ENCODE measurements around the gene PTPN13. TPM values are rescaled to one million over a fixed set of nuclear protein-coding genes. Genes with fewer than 3 reads are reported as not detected.

Gene PTPN13
- total and polyA plus RNA-seq, 12 donors: 3.9 to 22.3 (median 14.9) TPM

DNA sequence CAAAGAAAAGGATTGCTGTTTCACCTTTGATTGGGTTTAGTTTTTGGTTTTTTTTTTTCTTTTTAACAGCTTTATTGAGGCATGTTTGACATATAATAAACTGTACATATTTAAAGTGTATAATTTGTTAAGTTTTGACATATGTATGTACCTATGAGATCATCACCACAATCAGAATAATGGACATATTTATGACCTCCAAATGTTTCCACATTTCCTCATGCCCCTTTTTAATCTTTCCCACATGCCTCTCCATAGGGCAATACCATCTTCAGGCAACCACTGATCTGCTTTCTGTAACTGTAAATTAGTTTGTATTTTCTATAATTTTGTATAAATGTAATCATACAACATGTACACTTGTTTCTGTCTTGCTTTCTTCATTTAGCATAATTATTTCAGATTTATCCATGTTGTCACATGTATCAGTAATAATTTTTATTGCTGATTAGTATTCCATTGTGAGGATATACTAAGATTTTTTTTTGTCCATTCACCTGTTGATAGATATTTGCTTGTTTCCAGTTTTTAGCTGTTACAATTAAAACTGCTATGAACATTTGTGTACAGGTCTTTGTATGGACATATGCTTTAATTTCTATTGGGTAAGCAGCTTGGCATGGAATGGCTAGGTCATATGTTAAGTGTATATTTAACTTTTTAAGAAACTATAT is 33.5 kb downstream of the PTPN13 start:
- TF ChIP-seq POLR2A (IDR thresholded peaks at IDR 0.05): no peak
- TF ChIP-seq, protein P1, sequence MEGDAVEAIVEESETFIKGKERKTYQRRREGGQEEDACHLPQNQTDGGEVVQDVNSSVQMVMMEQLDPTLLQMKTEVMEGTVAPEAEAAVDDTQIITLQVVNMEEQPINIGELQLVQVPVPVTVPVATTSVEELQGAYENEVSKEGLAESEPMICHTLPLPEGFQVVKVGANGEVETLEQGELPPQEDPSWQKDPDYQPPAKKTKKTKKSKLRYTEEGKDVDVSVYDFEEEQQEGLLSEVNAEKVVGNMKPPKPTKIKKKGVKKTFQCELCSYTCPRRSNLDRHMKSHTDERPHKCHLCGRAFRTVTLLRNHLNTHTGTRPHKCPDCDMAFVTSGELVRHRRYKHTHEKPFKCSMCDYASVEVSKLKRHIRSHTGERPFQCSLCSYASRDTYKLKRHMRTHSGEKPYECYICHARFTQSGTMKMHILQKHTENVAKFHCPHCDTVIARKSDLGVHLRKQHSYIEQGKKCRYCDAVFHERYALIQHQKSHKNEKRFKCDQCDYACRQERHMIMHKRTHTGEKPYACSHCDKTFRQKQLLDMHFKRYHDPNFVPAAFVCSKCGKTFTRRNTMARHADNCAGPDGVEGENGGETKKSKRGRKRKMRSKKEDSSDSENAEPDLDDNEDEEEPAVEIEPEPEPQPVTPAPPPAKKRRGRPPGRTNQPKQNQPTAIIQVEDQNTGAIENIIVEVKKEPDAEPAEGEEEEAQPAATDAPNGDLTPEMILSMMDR (IDR thresholded peaks at IDR 0.05): no peak

DNA sequence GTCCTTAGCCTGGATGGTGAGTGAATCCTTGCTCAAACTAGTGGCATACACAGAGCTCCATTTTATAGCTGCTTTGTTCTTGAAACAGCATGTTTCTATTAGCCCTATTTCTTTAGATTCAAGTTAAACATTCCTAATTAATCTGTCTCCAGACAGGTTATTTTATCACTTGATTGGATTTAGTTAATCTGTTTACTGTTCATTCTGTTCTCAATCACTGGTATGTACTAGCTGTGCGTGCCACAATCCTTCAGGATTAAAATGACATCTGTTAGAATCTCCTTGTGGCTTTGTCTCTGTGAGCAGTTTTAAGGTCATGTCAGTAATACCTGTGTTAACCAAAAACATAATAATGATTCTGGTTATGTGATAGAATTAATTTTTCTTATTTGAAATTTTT is 36.5 kb downstream of the PTPN13 start:
- Histone ChIP-seq H3K36me3 (replicated peaks in 1 of 2) (no peaks in the 10 kb centered on the region), H3K27ac (no peak overlapping the region), H3K4me1 (replicated peaks in 1 of 2) (peaks cover 0 to 20% of the 10 kb centered on the region in 2 donors), H3K9me3 (replicated peaks in 1 of 3) (no peaks in the 10 kb centered on the region), H3K4me3 (no peak overlapping the region), H3K27me3 (no peaks in the 10 kb centered on the region)
- intact Hi-C loops (cut with DNase I): no loop called here
- TF ChIP-seq POLR2A (IDR thresholded peaks at IDR 0.05): no peak
- TF ChIP-seq, protein P1 (IDR thresholded peaks at IDR 0.05): no peak
- DNase-seq: no peak
- 88 to 100% (median 92%) methylated on average over 1 of the region's 1 CpG for WGBS, 4 donors

More for the DNA sequence above, 33.5 kb downstream of the PTPN13 start:
- peaks cover 0 to 15% of the 10 kb centered on the region in 2 donors for H3K4me1 ChIP-seq (replicated peaks in 1 of 2)
- H3K36me3 ChIP-seq (replicated peaks in 1 of 2): no peaks in the 10 kb centered on the region
- no peak for DNase-seq
- no peaks in the 10 kb centered on the region for H3K9me3 ChIP-seq (replicated peaks in 1 of 3)
- H3K4me3 ChIP-seq: no peak overlapping the region
- intact Hi-C loops (cut with DNase I): no loop called here
- no peak overlapping the region for H3K27ac ChIP-seq
- no peaks in the 10 kb centered on the region for H3K27me3 ChIP-seq

DNA sequence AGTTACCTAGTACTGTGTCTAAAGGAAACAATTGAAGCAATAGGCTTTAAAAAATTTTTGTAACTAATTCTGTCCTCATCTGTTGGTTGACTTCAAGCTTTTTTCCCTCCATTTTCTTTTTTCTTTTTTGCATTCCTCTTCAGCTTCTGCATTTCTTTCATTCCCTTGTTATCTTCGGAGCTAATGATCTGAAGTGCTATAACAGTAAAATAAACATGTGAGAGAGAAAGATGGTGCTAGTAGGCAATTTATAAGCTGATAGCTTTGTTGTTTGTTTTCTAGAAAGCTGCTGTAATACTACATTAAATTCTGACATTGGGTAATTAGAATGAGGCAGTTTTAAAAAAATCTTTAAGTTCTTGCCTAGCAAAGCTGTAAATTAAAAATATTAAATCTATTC is 37.1 kb downstream of the PTPN13 start:
- no peaks in the 10 kb centered on the region for H3K9me3 ChIP-seq (replicated peaks in 1 of 3)
- peaks cover 0 to 15% of the 10 kb centered on the region in 2 donors for H3K4me1 ChIP-seq (replicated peaks in 1 of 2)
- H3K4me3 ChIP-seq: no peak overlapping the region
- intact Hi-C loops (cut with DNase I): no loop called here
- H3K27ac ChIP-seq: no peak overlapping the region
- WGBS, 4 donors: 66 to 91% (median 81%) methylated on average over 1 of the region's 1 CpG
- H3K36me3 ChIP-seq (replicated peaks in 1 of 2): no peaks in the 10 kb centered on the region
- no peaks in the 10 kb centered on the region for H3K27me3 ChIP-seq
- TF ChIP-seq POLR2A (IDR thresholded peaks at IDR 0.05): no peak
- TF ChIP-seq, protein P1 (IDR thresholded peaks at IDR 0.05): no peak
- no peak for DNase-seq

DNA sequence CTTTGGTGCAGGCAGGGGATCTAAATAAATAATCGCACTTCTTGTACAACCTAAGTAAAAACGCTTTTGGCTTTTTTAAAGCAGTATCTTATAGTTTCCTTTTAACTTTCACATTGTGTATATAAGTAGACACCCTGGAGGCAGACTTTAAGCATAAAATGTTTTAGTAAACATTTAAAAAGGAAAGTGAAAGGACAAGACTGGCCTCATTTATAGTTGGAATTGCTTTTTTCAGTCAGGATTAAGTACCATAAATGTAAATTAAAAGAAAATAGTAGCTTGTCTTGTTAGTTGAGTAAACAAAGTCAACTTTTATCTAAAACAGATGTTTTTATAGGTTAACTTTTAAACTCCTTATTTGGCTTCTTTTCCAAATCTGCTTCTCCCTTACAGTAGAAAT is 39.7 kb downstream of the PTPN13 start:
- Histone ChIP-seq H3K27ac (no peak overlapping the region), H3K4me3 (peak overlapping the region in 1 of 4 donors; percentile 23), H3K9me3 (replicated peaks in 1 of 3) (no peaks in the 10 kb centered on the region), H3K36me3 (replicated peaks in 1 of 2) (no peaks in the 10 kb centered on the region), H3K4me1 (replicated peaks in 1 of 2) (peaks cover 0 to 5% of the 10 kb centered on the region in 2 donors), H3K27me3 (no peaks in the 10 kb centered on the region)
- 63 to 73% (median 71%) methylated on average over 2 of the region's 2 CpGs for WGBS, 4 donors
- no peak for DNase-seq
- intact Hi-C loops (cut with DNase I): no loop called here
- TF ChIP-seq, protein P1 (IDR thresholded peaks at IDR 0.05): no peak
- TF ChIP-seq POLR2A (IDR thresholded peaks at IDR 0.05): no peak
